GM19463 (cell line): ENCODE measurements around the gene TBC1D13.

Experiments used
- ATAC-seq: cut with Tn5 transposase; IDR thresholded peaks from one replicate; pipeline ENCODE4 v1.9.1; 2021; ENCODE audit warnings: mild to moderate bottlenecking, moderate library complexity; ENCODE audit not compliant: unreplicated experiment

Gene TBC1D13

GRCh38 chr9:128820665-128821583 is 33.9 kb downstream of the TBC1D13 start:
- no peak for ATAC-seq

- ATAC-seq: no peak
Measured at GRCh38 chr9:128821584-128822406, 34.7 kb downstream of the TBC1D13 start.

GRCh38 chr9:128822407-128823042 is 35.5 kb downstream of the TBC1D13 start:
- no peak for ATAC-seq

- ATAC-seq: no peak
Measured at GRCh38 chr9:128823362-128823902, 36.4 kb downstream of the TBC1D13 start.

- no peak for ATAC-seq
Measured at GRCh38 chr9:128823903-128824406, 36.9 kb downstream of the TBC1D13 start.

GRCh38 chr9:128824911-128825310 is 37.9 kb downstream of the TBC1D13 start:
- ATAC-seq: no peak

- no peak for ATAC-seq
Measured at GRCh38 chr9:128825923-128826700, 39.1 kb downstream of the TBC1D13 start.

GRCh38 chr9:128828267-128828666 is 41.2 kb downstream of the TBC1D13 start:
- ATAC-seq: no peak

- ATAC-seq: no peak
Measured at GRCh38 chr9:128828719-128829452, 41.8 kb downstream of the TBC1D13 start.

GRCh38 chr9:128829477-128830251 is 42.6 kb downstream of the TBC1D13 start, which contains the start of gene SPOUT1:
Gene SPOUT1, minus strand, starts transcription at chr9:128829794. Its CDS starts 14 bp downstream, at chr9:128829780.
- ATAC-seq: peak; percentile 98

- no peak for ATAC-seq
Measured at GRCh38 chr9:128833696-128834095, 46.6 kb downstream of the TBC1D13 start.

- ATAC-seq: no peak
Measured at GRCh38 chr9:128835246-128836210, 48.5 kb downstream of the TBC1D13 start.

- ATAC-seq: no peak
Measured at GRCh38 chr9:128836509-128837145, 49.6 kb downstream of the TBC1D13 start.

- no peak for ATAC-seq
Measured at GRCh38 chr9:128838338-128838737, 51.3 kb downstream of the TBC1D13 start.

- ATAC-seq: no peak
Measured at GRCh38 chr9:128840524-128840923, 53.5 kb downstream of the TBC1D13 start.

- no peak for ATAC-seq
Measured at GRCh38 chr9:128841694-128842492, 54.8 kb downstream of the TBC1D13 start.
